ENCODE data around the gene TRIM31.

TRIM31 gene

DNA sequence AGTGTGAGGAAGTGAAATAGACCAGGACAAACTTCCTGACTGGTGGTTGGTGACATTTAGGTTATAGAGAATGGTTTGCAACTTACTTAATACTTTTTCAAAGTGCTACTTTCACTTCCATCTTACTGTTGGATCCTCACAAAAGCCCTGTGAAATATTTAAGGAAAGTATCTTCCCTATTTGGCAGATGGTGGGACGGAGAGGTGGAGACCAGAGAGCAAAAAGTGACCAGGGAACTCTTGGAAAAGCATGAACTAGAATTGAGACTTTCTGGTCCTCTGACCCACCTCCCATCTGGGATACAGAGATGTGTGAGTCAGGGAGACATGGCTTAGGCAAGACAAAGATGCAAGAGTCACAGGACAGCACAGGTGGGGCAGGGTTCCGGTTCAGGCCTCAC lies 45.1 kb upstream of the TRIM31 start:
- H3K4me3 ChIP-seq (ENCODE audit: low read depth, low read length) = no peak overlapping the region
- DNase-seq (ENCODE audit: low read depth, low spot score) = no peak
- ChIA-PET CTCF (interaction anchor here (0.9 to 1.5 kb wide), 2 partner anchors 24 to 55 kb away, joined by 3 read pairs; no protein-coding TSS in a partner anchor), POLR2A (interaction anchor here (0.6 kb wide), 1 partner anchor 69 kb away, joined by 3 read pairs; no protein-coding TSS in a partner anchor)
- TF ChIP-seq, protein P1, sequence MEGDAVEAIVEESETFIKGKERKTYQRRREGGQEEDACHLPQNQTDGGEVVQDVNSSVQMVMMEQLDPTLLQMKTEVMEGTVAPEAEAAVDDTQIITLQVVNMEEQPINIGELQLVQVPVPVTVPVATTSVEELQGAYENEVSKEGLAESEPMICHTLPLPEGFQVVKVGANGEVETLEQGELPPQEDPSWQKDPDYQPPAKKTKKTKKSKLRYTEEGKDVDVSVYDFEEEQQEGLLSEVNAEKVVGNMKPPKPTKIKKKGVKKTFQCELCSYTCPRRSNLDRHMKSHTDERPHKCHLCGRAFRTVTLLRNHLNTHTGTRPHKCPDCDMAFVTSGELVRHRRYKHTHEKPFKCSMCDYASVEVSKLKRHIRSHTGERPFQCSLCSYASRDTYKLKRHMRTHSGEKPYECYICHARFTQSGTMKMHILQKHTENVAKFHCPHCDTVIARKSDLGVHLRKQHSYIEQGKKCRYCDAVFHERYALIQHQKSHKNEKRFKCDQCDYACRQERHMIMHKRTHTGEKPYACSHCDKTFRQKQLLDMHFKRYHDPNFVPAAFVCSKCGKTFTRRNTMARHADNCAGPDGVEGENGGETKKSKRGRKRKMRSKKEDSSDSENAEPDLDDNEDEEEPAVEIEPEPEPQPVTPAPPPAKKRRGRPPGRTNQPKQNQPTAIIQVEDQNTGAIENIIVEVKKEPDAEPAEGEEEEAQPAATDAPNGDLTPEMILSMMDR (IDR thresholded peaks at IDR 0.05; ENCODE audit: insufficient read depth, low read length, missing control alignments) = no peak

DNA sequence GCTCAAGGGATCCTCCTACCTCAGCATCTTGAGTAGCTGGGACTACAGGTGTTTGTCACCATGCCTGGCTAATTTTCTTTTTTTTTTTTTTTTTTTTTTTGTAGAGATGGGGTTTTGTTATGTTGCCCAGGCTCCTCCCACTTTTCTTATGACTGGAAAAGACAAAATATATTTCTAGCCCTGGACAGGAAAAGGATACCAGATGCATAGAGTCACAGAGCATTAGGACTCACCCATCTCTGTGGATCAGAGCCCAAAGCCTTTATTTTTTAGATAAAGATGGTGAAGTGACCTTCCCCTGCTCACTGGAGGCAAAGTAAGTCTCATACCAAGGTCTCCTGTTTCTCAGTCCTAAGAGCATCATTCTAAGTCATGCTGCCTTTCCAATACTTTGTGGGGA lies 44.7 kb upstream of the TRIM31 start:
- ChIA-PET POLR2A (interaction anchor here (0.6 kb wide), 1 partner anchor 70 kb away, joined by 3 read pairs; no protein-coding TSS in a partner anchor), CTCF (interaction anchor here (0.9 to 1.5 kb wide), 2 partner anchors 23 to 54 kb away, joined by 3 read pairs; no protein-coding TSS in a partner anchor)
- DNase-seq (ENCODE audit: low read depth, low spot score) = no peak
- no peak overlapping the region for H3K4me3 ChIP-seq (ENCODE audit: low read depth, low read length)
- TF ChIP-seq, protein P1 (IDR thresholded peaks at IDR 0.05; ENCODE audit: insufficient read depth, low read length, missing control alignments) = no peak

GRCh38 chr6:30156774-30157173 lies 43.9 kb upstream of the TRIM31 start:
- no peak for DNase-seq (ENCODE audit: low read depth, low spot score)
- ChIA-PET CTCF (interaction anchor here (0.9 to 1.5 kb wide), 2 partner anchors 23 to 25 kb away, joined by 3 read pairs; no protein-coding TSS in a partner anchor), POLR2A (no interaction called here)
- TF ChIP-seq, protein P1 (IDR thresholded peaks at IDR 0.05; ENCODE audit: insufficient read depth, low read length, missing control alignments) = no peak
- no peak overlapping the region for H3K4me3 ChIP-seq (ENCODE audit: low read depth, low read length)

GRCh38 chr6:30156262-30156599 lies 43.3 kb upstream of the TRIM31 start:
- no peak overlapping the region for H3K4me3 ChIP-seq (ENCODE audit: low read depth, low read length)
- POLR2A ChIA-PET = no interaction called here
- TF ChIP-seq, protein P1 (IDR thresholded peaks at IDR 0.05; ENCODE audit: insufficient read depth, low read length, missing control alignments) = no peak
- no peak for DNase-seq (ENCODE audit: low read depth, low spot score)
- CTCF ChIA-PET = interaction anchor here (0.8 to 6.7 kb wide), 4 partner anchors 25 to 503 kb away, joined by 3 to 56 read pairs (median 4); no protein-coding TSS in a partner anchor

GRCh38 chr6:30155520-30156261 lies 42.8 kb upstream of the TRIM31 start:
- ChIA-PET CTCF (interaction anchor here (0.8 to 6.7 kb wide), 5 partner anchors 15 to 502 kb away, joined by 3 to 56 read pairs (median 5); no protein-coding TSS in a partner anchor), POLR2A (no interaction called here)
- no peak for DNase-seq (ENCODE audit: low read depth, low spot score)
- no peak overlapping the region for H3K4me3 ChIP-seq (ENCODE audit: low read depth, low read length)
- TF ChIP-seq, protein P1 (IDR thresholded peaks at IDR 0.05; ENCODE audit: insufficient read depth, low read length, missing control alignments) = no peak

- ChIA-PET POLR2A (no interaction called here), CTCF (interaction anchor here (0.6 to 6.7 kb wide), 5 partner anchors 11 to 142 kb away, joined by 3 to 56 read pairs (median 5); no protein-coding TSS in a partner anchor)
- TF ChIP-seq, protein P1 (IDR thresholded peaks at IDR 0.05; ENCODE audit: insufficient read depth, low read length, missing control alignments) = no peak
- DNase-seq (ENCODE audit: low read depth, low spot score) = peak; percentile 72
- H3K4me3 ChIP-seq (ENCODE audit: low read depth, low read length) = no peak overlapping the region
These were observed 42.0 kb upstream of the TRIM31 start for GRCh38 chr6:30154709-30155519.
